ENCODE results near the gene NEU1.

GRCh38 chr6:31903957-31904356, 41.3 kb upstream of the NEU1 start:
- TF ChIP-seq JUND (IDR thresholded peaks at IDR 0.05) (no peak), EP300 (IDR thresholded peaks at IDR 0.05; ENCODE audit: borderline replicate concordance in 1 of 2, low read depth in 1 of 2, low read length in 1 of 2) (no peak), MXI1 (IDR thresholded peaks at IDR 0.05; ENCODE audit: low read depth, low read length) (no peak), RCOR1 (IDR thresholded peaks at IDR 0.05; ENCODE audit: low read length) (no peak), NRF1 (IDR thresholded peaks at IDR 0.05; ENCODE audit: low read depth, low read length) (no peak), TAF1 (IDR thresholded peaks at IDR 0.05; ENCODE audit: borderline replicate concordance, low read depth, low read length) (no peak), RXRA (IDR thresholded peaks at IDR 0.05; ENCODE audit: borderline replicate concordance, low read depth) (no peak), CTCF (IDR thresholded peaks at IDR 0.05) (no peak), PBX3 (IDR thresholded peaks at IDR 0.05) (no peak), TEAD4 (IDR thresholded peaks at IDR 0.05; ENCODE audit: borderline replicate concordance, insufficient read depth) (no peak), POLR2AphosphoS5 (IDR thresholded peaks at IDR 0.05; ENCODE audit: low read depth, low read length) (no peak)
